Activated gamma-delta T cell (primary cell): ENCODE results near the gene CNTN3.

ENCODE experiments used
- DNase-seq: peaks from one replicate; lab custom pipeline; 2025; lab: John Stamatoyannopoulos, UW

Gene CNTN3

GRCh38 chr3:74611206-74611605, 3.3 kb downstream of the CNTN3 start:
- no peak for DNase-seq

- DNase-seq, result no peak
Observed at GRCh38 chr3:74607803-74608202, 6.7 kb downstream of the CNTN3 start.

DNA sequence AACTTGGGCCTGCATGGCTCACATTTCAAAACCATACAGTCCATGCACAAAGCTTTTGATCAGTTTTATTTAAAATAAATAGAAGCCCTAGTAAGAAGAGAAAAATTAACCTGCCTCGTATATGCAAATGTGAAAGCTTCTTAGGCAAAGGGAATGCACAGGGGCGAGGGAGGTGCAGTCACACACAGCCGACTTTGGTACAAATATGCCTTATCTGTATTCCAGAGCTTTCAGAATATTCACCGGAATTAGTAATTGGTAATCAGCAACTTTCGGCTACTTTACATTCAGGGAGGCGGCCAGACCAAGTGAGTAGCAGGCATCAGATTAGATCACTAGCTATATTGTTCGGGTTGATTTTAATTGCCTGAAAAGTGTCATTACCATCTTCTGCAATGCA, 7.5 kb downstream of the CNTN3 start:
- no peak for DNase-seq

DNA sequence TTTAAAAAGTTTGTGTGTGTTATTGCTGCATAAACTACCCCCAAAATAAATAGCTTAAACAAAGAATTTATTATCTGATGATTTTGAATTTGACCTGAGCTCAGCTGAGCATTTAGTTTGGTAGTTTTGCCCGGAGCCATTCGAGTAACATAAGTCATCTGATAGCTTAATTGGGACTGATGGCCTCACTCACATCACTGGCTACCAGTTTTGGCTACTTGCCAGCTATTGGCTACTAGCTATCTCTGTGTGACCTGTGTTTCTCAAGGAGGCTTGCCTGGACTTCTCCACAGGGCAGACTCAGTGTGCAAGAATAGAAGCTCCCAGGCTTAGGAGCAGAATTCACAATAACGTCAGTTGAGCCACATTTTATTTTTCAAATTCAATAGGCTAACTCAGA, 9.0 kb downstream of the CNTN3 start:
- DNase-seq, result no peak

DNA sequence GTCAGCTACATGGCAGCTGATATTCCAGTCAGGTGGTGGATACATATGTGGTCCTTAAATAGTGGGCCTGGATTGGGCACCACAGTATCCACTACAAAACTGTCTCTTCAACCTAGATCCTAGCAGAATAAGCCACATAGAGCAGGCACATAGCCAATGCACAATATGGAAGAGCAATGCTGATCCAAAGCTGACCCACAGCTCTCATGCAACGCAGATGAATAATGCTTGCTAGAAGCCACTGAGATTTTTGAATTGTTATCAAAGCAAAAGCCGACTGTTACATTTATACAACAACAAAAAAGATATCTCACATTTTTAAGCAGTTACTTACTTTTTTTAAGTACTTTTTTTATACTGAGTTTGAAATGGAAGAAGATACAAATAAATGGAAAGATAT, 11.2 kb downstream of the CNTN3 start:
- DNase-seq, result no peak

- DNase-seq, result no peak
Observed at GRCh38 chr3:74602471-74602870, 12.0 kb downstream of the CNTN3 start.

DNA sequence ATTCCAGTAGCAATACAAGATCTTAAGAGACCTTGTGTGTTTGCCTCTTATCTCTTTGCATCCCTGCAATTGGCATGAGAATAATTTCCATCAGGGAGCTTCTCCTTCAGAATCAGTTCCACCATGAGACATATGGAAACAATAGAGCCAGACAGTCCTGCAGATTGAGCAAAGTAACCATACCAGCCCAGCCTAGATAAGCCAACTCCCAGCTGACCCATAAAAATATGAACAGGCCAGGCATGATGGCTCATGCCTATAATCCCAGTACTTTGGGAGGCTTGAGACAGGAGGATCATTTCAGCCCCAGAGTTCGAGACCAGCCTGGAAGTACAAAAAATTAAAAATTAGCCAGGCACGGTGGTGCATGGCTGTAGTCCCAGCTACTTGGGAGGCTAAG, 12.7 kb downstream of the CNTN3 start:
- DNase-seq, result no peak

DNA sequence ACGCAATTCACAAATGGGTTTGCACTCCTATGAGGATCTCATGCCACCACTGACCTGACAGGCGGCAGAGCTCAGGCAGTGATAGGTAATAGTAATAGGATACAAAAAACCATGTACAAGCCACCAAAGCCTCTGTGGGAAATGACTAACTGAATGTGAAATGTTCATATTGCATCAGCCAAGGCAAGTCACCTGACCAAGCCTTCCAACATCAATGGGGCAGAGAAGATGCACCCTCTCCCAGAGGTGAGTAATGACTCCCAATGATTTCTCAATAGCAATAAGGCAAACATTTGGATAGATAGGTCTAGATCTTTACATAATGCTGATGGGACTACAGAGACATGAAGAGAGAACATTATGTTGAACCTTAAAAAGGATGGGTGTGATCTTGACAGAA, 14.9 kb downstream of the CNTN3 start:
- DNase-seq, result no peak

DNA sequence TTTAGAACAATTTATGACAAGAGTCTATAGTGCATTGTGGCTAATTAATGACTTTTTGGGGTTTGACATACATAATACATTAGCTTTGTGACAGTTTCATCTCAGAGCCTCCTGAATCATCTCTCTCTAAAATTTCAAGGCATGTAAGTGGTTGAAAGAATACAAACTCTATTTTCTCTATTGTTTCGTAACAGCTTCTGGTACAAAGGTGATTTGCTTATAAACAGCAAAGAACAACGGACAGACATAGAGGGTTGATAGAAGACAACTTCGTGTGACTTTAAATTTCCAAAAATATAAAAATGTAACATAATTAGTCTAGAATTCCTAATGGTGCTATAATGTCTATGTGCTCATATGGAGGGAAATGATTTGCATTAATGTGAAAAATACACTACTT, 21.3 kb downstream of the CNTN3 start:
- DNase-seq, result no peak

DNA sequence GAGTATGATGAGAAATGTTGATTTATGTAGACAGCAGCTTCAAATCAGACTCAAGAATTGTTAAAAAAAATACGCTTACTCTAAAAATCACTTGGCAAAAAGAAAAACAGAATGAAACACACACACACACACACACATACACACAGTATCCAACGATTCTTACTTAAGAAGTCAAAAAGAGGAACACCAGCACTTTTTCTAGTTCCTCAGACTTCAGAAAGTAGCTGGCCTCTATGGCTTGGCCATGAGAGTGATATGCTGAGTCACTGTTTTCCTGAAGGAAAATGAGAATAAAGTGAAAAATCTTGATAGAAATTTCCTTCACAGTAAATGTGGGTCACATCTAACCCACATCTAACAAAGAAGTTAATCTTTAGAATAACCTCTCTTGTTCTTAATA, 22.1 kb downstream of the CNTN3 start:
- no peak for DNase-seq

- no peak for DNase-seq
Observed at GRCh38 chr3:74591946-74592345, 22.5 kb downstream of the CNTN3 start.

GRCh38 chr3:74591342-74591741, 23.1 kb downstream of the CNTN3 start:
- no peak for DNase-seq

GRCh38 chr3:74590620-74591262, 23.7 kb downstream of the CNTN3 start:
- DNase-seq, result no peak

DNA sequence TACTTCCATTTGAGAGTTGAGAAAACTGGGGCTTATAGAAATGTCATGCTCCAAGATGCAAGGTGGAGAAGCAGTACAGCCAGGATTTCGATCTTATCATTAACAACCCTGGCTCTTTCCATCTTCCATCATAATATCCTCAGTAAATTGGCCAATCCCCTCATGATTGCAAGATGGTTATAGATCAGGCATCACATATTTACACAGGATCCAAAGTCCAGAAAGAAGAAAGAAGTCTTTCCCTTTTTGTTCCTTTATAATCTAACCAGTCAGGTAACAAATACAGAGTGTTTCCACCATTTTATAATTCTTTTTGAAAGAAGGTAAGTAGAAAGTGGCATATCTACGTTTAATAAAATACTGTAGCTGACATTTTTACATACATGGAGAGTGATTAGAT, 29.7 kb downstream of the CNTN3 start:
- DNase-seq, result no peak

DNA sequence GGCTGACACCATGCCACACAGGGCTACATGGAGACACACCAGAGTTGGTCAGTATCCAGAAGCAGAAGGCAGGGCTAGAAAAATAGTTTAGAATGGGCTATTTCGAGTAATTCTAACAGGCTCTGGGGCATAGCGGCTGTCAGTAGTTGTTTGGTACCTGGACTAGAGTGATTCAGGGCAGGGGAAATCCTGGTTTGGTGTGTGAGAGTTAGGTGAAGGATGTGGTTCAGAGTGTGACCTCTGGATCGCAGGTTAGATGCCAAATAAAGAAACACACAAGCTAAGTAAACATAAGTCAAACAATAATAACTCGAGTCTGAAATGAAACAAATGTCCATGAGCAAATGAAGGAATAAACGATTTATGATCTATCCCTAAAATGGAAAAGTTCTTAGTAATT, 31.5 kb downstream of the CNTN3 start:
- no peak for DNase-seq

DNA sequence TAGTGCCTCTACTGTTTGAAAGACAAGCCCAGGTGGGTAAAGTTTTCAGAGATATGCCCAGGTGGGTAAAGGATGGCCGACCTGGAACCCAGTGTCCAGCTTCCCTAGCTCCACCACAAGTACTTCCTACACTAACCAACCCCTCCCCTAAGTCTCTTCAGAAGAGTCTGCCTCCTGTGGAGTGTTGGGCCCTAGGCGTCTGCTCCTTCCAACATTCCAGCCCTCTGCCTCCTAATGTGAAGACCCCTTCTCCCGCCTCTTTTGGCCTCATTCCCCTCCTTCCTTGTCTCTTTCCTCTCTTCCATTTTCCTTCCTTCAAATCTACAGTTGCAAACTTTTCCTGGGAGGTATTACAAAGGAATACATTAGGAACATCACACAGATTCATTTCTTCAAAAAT, 38.6 kb downstream of the CNTN3 start:
- no peak for DNase-seq

DNA sequence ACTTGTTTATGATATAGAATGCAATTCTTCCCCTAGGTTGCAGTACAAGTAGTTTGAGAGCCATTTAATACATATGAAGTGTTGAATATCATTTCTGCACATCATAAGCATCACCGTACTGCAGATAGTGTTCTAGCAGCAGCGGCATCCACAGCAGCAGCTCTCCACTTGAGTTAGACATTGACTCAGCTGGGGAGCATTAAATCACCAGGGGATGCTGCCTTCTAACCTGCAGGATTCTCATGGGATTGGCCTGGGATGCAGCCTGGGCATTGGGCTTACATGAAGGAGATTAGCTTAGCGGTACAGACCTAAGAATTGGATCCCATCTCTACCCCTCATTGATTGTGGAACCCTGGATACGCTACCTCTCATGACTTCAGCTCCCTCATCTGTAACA, 43.3 kb downstream of the CNTN3 start:
- no peak for DNase-seq
